H4 (cell line): ENCODE measurements around the gene TSPEAR. TPM values are rescaled to one million over a fixed set of nuclear protein-coding genes. Genes with fewer than 3 reads are reported as not detected.
"Not testable (repeated sequence)": the region's sequence is repeated elsewhere in the genome, so short reads cannot be mapped to it uniquely, and the experiment has no call there.

ENCODE experiments used
- DNase-seq: peaks from one replicate; pipeline ENCODE4 v3.0.0-alpha.2; 2015; ENCODE audit warnings: low spot score
- total RNA-seq: library from RNA; depleted of rRNA; stranded (reverse); fragments of >200 nt; shearing (Covaris generic); gene quantifications from 2 replicates; pipeline ENCODE4 v1.2.3, GENCODE V29; 2014

Gene TSPEAR
- total RNA-seq, 1 experiment from 2014 or later = 0.08 TPM

- DNase-seq = no peak
These were observed 9.0 kb downstream of the TSPEAR start for GRCh38 chr21:44702111-44702972.

GRCh38 chr21:44701541-44701940 is 9.8 kb downstream of the TSPEAR start:
- DNase-seq = no peak

- DNase-seq = no peak
These were observed 10.4 kb downstream of the TSPEAR start for GRCh38 chr21:44701023-44701400.

GRCh38 chr21:44700101-44701022 is 11.0 kb downstream of the TSPEAR start:
- no peak for DNase-seq

GRCh38 chr21:44699502-44700001 is 11.8 kb downstream of the TSPEAR start:
- DNase-seq = no peak

GRCh38 chr21:44697811-44698734 is 13.3 kb downstream of the TSPEAR start:
- DNase-seq = no peak

GRCh38 chr21:44697172-44697810 is 14.1 kb downstream of the TSPEAR start, which contains the start of gene KRTAP10-12:
Gene KRTAP10-12 (plus strand): TSS chr21:44697172. CDS start chr21:44697202, 30 bp downstream.
- not testable (repeated sequence) for DNase-seq

GRCh38 chr21:44696572-44696971 is 14.8 kb downstream of the TSPEAR start:
- DNase-seq = no peak

- DNase-seq = no peak
These were observed 15.7 kb downstream of the TSPEAR start for GRCh38 chr21:44695641-44696040.

- no peak for DNase-seq
These were observed 16.2 kb downstream of the TSPEAR start for GRCh38 chr21:44695184-44695583.

GRCh38 chr21:44694776-44695175 is 16.6 kb downstream of the TSPEAR start:
- no peak for DNase-seq

GRCh38 chr21:44692798-44693512 is 18.4 kb downstream of the TSPEAR start:
- no peak for DNase-seq

GRCh38 chr21:44691686-44692085 is 19.7 kb downstream of the TSPEAR start:
- DNase-seq = no peak

GRCh38 chr21:44689740-44690139 is 21.6 kb downstream of the TSPEAR start:
- DNase-seq = not testable (repeated sequence)

- no peak for DNase-seq
These were observed 23.7 kb downstream of the TSPEAR start for GRCh38 chr21:44687671-44688070.

- DNase-seq = no peak
These were observed 24.4 kb downstream of the TSPEAR start for GRCh38 chr21:44686843-44687561.

GRCh38 chr21:44686000-44686781 is 25.2 kb downstream of the TSPEAR start:
- DNase-seq = no peak

- DNase-seq = not testable (repeated sequence)
These were observed 26.3 kb downstream of the TSPEAR start for GRCh38 chr21:44685050-44685449.
